ENCODE measurements around the gene TTLL8. TPM values are rescaled to one million over a fixed set of nuclear protein-coding genes. Genes with fewer than 3 reads are reported as not detected.

Gene TTLL8
- total RNA-seq, 1 donor, result not detected

DNA sequence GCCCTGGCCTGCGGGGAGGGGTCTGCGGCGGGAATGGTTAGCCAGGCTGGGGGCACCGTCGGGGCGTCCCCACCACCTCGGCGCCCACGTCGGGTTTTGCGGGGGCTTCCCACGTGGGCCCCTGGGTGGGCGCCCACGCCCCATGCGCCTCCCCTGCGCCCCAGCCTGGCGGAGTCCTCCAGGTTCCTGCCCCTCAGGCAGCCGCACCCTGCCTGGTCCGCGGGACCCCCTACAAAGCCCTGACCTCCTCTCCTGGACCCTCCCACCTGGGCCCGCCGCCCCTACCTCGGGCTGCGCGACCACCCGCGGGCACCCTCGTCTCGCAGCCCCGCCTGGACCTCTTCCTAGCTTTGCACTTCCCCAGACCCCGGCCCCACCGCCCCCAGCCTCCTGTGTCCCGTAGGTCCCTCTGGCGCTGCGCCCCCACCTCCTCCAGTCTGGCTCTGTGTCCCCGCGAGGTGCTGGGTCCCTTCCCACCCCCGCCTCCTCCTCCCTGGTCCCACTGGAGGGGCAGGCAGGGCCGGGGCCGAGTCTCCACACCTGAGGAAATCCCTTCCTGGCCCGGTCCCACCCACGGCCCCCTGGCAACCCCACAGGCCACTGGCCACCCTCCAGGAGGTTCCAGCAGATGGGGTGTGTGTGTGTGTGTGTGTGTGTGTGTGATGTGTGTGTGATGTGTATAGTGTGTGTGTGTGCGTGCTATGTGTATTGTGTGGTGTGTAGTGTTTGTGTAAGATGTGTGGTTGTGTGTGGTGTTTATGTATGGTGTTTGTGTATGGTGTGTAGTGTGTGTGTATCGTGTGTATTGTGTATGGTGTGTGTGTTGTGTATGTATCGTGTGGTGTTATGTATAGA is 85.7 kb downstream of the TTLL8 start:
- TF ChIP-seq, protein P1, sequence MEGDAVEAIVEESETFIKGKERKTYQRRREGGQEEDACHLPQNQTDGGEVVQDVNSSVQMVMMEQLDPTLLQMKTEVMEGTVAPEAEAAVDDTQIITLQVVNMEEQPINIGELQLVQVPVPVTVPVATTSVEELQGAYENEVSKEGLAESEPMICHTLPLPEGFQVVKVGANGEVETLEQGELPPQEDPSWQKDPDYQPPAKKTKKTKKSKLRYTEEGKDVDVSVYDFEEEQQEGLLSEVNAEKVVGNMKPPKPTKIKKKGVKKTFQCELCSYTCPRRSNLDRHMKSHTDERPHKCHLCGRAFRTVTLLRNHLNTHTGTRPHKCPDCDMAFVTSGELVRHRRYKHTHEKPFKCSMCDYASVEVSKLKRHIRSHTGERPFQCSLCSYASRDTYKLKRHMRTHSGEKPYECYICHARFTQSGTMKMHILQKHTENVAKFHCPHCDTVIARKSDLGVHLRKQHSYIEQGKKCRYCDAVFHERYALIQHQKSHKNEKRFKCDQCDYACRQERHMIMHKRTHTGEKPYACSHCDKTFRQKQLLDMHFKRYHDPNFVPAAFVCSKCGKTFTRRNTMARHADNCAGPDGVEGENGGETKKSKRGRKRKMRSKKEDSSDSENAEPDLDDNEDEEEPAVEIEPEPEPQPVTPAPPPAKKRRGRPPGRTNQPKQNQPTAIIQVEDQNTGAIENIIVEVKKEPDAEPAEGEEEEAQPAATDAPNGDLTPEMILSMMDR (IDR thresholded peaks at IDR 0.05; ENCODE audit: extremely low read depth, low read depth, low read length), result no peak
- no peaks in the 10 kb centered on the region for H3K27me3 ChIP-seq (ENCODE audit: insufficient read depth, low read length)
- H3K27ac ChIP-seq (ENCODE audit: low read depth, low read length), result no peak overlapping the region
- no peaks in the 10 kb centered on the region for H3K36me3 ChIP-seq (ENCODE audit: insufficient read depth, low read length)
- no peaks in the 10 kb centered on the region for H3K79me2 ChIP-seq (ENCODE audit: insufficient read depth, low read length)
- DNase-seq (ENCODE audit: insufficient read length, low spot score, missing footprints), result peak; percentile 45
- H4K20me1 ChIP-seq (ENCODE audit: insufficient read depth, low read length), result no peaks in the 10 kb centered on the region
- H3K4me3 ChIP-seq (ENCODE audit: insufficient read depth, low read length), result no peak overlapping the region
- H3K4me1 ChIP-seq (ENCODE audit: insufficient read depth, low read length), result peaks cover 12% of the 10 kb centered on the region
- no peak overlapping the region for H3K4me2 ChIP-seq (ENCODE audit: insufficient read depth, low read length)
- H2AFZ ChIP-seq (ENCODE audit: low read length), result no peak overlapping the region
- no peaks in the 10 kb centered on the region for H3K9me3 ChIP-seq (ENCODE audit: low read depth, low read length)

DNA sequence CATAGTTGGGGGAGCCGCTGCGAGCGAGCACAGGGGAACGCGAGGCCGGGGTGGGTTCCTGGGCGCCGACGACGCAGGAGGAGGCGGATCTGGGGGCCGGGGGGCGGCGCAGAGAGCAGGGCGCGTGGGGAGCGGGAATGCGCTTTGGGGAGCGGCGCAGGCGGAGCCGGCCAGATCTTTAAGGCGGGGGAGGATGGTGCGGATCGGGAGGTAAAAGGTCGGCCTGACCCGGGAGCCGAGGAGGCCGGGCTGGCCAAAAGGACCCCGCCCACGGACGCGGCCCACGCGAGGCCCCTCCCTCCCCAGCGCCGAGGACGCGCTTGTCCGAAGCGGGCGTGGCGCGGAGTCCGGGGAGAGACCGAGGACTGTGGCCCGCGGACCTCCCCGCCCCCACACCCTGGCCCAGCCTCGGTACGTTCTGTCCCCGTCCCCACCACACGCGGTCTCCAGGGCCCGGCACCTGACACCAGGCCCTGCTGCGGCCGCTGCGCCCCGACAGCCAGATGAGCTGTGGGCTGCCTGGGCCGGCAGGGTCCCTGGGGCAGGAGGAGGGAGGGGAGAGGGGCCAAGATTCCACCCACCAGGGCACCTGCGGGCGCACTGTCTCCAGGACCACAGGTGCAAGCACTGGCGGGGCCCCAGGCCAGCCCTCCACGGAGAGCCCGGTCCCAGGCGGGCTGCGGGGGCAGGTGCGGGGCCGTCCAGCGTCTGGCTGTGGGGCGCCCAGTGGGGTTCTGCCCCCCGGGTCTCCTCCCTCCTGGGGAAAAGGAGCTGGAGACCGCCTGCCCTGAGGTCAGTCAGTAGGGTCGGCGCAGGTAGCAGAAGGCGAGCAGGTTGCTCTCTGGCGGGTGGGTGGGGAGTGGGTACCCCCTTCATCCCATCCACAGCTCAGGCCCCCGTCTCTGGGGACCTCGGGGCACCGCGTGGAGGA is 86.6 kb downstream of the TTLL8 start:
- Histone ChIP-seq H3K4me2 (ENCODE audit: insufficient read depth, low read length) (peak overlapping the region; percentile 80), H2AFZ (ENCODE audit: low read length) (peak overlapping the region; percentile 54), H3K27me3 (ENCODE audit: insufficient read depth, low read length) (no peaks in the 10 kb centered on the region), H3K27ac (ENCODE audit: low read depth, low read length) (peak overlapping the region; percentile 40), H3K4me1 (ENCODE audit: insufficient read depth, low read length) (peaks cover 21% of the 10 kb centered on the region), H3K36me3 (ENCODE audit: insufficient read depth, low read length) (no peaks in the 10 kb centered on the region), H3K9me3 (ENCODE audit: low read depth, low read length) (no peaks in the 10 kb centered on the region), H4K20me1 (ENCODE audit: insufficient read depth, low read length) (no peaks in the 10 kb centered on the region), H3K4me3 (ENCODE audit: insufficient read depth, low read length) (peak overlapping the region; percentile 72), H3K79me2 (ENCODE audit: insufficient read depth, low read length) (no peaks in the 10 kb centered on the region)
- TF ChIP-seq, protein P1 (IDR thresholded peaks at IDR 0.05; ENCODE audit: extremely low read depth, low read depth, low read length), result no peak
- DNase-seq (ENCODE audit: insufficient read length, low spot score, missing footprints), result peak; percentile 95

DNA sequence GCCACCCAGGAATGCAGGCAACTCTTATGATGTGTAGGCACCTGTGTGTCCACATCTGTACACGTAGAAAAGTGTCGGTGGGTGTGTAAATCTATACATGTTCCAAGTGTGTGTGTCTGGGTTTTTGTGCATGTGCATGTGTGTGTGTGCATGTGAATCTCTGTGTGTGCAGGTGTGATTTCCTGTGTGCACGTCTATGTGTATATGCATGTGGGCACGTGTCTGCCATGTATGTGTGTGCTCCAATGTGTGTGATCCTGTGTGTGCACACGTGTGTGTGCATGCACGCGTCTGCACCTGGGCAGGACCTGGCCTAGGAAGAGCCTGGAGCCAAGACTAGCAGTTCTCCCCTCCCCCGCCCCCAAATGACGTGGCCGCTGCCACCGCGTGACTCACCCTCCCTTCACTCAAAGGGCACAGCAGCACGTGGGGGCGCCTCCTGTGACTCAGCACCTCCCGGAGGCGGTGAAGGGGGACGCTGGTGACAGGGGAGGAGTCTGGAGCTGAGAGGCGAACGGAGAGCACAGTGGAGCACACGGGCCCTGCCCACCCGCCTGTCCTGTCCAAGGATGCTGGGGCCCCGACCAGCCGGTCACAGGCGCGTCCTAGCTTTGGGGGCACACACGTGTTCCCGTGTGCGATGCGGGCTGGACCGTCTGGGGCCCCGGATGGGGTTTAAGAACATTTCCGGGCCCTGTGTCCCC is 87.4 kb downstream of the TTLL8 start:
- TF ChIP-seq, protein P1 (IDR thresholded peaks at IDR 0.05; ENCODE audit: extremely low read depth, low read depth, low read length), result no peak
- Histone ChIP-seq H3K4me2 (ENCODE audit: insufficient read depth, low read length) (peak overlapping the region; percentile 80), H3K27ac (ENCODE audit: low read depth, low read length) (peak overlapping the region; percentile 40), H3K9me3 (ENCODE audit: low read depth, low read length) (no peaks in the 10 kb centered on the region), H3K79me2 (ENCODE audit: insufficient read depth, low read length) (peaks cover 3% of the 10 kb centered on the region), H4K20me1 (ENCODE audit: insufficient read depth, low read length) (no peaks in the 10 kb centered on the region), H3K4me3 (ENCODE audit: insufficient read depth, low read length) (peak overlapping the region; percentile 72), H3K36me3 (ENCODE audit: insufficient read depth, low read length) (no peaks in the 10 kb centered on the region), H3K27me3 (ENCODE audit: insufficient read depth, low read length) (no peaks in the 10 kb centered on the region), H3K4me1 (ENCODE audit: insufficient read depth, low read length) (peaks cover 20% of the 10 kb centered on the region), H2AFZ (ENCODE audit: low read length) (peak overlapping the region; percentile 54)
- DNase-seq (ENCODE audit: insufficient read length, low spot score, missing footprints), result peak; percentile 100

Data from osteoblast (primary cell).